Ammon's horn (tissue), 1 donor: ENCODE data around the gene CARS1.
A peak's percentile ranks its signal among the peaks of the same experiment; 100 is the strongest.

ENCODE experiments used
- DNase-seq: peaks from one replicate; pipeline ENCODE4 v3.0.0-alpha.2; 2016; ENCODE audit warnings: low spot score

CARS1 gene

DNA sequence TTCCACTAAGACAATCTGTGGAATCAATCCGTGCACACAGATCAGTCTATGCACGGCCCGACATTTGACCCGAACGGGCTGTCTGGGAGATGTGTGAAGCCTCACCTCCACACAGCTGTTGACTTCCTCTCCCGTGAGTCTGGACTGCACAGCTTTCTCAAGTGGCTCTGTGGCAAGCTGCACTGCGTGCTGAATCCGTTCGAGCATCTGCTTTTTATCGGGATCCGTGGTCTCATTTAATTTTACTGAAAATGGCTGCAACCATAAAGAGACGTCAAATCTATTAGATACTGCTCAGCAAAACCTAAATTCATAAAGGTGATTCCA lies 19.3 kb downstream of the CARS1 start:
- DNase-seq, result no peak

DNA sequence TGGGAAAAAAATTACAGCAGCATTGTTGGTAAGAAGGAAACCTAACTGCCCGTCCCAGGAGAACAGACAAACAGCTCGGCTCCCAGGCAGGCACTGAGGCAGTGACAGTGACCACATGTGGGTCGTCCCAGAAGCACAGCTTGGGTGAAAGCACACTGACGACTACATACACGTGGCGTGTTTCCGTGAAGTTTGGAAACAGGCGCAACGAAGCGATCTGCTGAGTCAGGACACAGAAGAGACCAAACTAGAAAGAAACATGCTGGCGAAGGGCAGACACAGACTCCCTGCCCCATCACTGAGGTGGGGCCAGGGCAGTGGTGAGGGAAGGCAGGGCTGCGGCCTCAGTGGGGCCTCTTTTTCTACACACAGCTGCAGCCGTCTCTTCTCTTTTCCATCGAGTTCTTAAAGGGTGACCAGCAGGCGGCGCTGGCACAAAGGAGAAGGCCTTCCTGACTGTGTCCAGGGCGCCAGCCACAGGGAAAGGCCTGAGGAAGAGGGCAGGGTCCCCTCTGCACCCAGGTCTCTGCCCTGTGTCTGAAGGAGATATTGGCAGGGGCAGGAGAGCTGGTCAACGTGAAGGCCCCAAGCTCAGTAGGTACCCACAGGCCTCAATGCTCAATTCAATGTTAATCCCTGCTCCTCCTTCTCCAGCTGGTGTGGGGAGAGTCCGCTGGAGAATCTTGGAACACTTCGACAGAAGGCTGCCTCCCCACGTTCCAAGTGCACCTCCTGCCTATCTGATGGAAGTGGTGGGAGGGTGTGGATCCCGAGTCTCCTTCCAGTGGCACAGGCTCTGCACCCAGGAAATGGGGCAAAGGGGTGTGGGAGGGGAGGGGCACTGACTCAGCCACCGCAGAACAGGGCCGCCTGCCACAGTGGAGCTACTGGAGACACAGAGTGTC lies 19.9 kb downstream of the CARS1 start:
- peak; percentile 91 for DNase-seq

DNA sequence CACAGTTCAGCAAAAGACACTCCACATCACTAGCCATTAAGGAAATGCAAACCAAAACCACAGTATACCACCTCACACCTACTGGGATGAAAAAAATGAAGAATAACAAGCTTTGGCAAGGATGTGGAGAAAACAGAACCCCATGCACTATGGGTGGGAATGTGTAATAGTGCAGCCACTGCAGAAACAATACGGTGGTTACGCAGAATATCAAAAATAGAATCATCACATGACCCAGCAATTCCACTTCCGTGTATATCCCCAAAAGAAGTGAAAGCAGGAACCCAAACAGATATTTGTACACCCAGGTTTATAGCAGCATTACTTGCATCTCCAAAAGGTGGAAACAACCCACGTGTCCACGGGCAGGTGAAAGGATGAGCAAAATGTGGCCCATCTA lies 20.8 kb downstream of the CARS1 start:
- peak; percentile 42 for DNase-seq

DNA sequence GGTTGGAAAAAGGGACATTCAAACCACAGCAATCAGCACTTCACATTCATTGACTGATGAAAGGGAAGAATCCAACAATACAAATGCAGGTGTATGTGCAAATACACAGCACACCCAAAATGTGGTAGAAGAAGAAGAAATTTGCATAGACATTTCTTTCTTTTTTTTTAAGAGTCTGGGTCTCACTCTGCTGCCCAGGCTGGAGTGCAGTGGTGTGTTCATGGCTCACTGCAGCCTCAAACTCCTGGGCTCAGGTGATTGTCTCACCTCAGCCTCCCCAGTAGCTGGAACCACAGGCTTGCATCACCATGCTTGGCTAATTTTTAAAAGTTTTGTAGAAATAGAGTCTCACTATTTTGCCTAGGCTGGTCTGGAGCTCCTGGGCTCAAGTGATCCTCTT lies 21.9 kb downstream of the CARS1 start:
- no peak for DNase-seq

DNA sequence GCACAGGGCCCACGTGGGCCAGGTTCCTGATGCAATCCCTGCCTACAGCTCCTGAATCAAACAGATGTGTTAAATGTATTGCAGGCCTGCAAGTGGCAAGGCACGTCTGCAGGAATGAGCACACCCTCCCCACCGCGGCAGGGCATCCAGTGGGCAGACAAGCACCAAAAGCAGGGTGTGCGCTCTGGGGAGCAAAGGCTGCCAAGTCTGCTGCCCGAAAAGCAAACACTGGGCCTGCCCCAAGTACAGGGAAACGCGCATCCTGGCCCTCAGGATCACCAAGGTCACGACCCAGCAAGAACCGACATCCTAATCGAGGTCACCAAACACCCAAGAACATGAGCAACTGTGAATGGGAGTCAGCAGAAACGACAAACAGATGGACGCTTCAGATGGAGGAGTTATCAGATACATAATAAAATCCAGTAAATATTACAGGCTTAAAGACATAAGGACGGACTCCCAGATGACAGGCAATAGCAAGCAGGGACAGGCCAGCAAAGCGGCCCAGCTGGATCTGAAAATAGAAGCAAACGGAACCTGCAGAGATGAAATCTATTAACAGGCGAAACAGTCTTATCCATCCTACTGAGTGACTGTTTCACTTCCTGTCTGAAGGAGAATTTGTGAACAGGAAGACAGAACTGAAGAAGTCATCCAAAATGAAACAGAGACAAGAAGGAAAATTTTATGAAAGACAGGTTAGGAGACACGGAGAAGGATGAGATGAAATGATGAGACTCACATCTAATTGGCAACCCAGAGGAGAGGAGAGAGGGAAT lies 26.7 kb downstream of the CARS1 start:
- peak; percentile 43 for DNase-seq

DNA sequence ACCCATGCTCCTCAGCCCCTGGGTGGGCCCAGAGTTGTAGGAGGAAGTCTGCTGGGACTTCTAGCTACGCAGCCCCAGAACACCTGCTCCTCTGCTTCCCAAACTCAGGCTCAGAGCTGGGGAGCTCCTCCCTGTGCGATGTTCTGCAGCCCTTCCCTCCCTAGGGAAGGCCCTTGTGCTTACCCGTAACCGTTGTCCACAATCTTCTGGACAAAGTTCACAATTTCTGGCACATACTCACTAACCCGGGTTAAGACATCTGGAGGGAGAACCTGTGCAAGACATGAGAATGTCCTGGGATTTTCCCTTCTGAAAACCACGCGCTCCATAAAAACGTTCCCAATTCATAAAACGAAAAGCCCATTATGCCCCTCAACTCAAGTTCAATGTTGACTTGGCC lies 28.4 kb downstream of the CARS1 start:
- DNase-seq, result no peak

DNA sequence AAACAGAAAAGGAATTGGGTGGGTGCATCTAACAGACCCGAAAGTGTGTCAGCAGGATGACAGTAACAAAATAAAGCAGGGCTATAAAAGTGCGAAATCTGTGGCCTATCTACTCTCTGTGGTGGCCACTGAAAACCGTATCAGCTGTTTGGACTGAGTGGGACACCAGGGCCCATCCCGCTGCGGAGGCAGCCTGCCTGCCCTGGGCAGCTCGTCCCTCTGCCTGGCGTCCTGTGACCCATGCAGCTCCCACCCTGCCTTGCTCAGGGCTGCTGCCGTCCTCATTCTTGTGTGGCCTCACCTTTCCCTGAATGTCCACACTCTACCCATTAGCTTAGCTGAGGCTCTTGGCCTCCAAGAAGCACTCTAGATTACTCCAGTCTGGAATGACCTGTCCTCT lies 30.4 kb downstream of the CARS1 start:
- no peak for DNase-seq

DNA sequence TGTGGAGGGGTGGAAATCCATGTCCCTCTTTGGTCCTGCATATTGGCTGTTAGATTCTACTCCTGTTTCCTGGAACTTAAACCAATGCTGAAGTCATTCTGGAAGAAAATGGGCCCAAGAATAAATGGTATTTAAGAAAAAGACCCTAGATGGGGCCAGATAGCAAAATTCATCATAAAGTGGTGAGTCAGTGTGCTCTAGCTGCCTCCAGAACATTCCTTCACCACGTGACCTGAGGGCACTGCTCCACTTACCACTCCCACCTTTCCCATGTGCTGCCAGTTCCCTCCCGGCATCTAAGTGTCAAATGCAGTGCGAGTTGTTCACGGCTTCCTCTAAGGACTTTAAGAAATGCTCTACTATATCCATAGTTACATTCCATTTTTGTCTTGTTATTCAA lies 34.2 kb downstream of the CARS1 start:
- no peak for DNase-seq

DNA sequence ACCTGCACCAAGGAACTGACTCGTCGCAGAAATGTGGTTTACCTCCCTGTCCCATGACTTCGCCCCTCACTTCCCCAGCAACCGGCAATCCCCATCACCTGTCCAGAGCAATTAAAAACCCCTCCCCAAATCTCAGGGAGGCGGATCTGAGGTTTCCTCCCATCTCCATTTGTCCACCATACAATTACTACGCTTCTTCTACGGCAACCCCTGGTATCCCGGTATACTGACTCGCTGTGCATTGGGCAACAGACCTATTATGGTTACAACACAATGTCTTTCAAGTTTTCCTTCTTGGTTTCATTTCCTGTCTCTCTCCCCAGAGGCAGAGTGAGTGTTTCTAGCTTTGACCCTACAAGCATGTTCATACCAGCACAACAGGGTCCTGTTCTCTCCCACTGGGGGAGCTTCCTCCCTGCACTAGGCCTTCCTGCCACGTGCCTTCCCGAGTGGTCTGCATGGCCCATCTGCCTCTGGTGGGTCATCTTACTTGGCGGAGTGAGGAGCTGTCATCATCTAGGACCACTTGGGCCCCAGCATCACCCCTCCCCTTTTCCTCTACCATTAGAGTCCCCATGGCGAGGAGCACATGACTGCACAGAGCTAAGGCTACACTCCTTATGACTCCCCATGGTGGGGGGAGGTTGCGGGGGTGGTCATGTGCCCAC lies 34.8 kb downstream of the CARS1 start:
- DNase-seq, result peak; percentile 64

DNA sequence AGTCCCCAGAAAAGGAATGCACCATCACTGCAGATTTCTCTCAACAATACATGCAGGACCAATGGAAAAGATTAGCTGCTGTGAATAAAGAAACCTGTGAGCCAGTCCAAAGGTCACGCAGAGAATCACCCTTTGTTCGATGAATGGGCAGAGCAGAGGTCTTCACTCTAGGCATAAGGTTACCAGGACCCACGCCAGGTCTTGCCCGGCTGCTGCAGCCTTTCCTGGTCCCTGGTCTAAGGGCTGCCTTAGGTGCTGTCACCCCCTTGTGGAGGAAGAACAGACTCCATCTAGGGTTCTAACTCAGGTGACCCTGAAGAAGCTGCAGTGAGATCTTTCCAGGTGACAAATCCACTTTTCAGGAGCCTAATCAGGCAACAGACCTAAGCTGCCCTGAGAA lies 36.1 kb downstream of the CARS1 start:
- DNase-seq, result peak; percentile 68

DNA sequence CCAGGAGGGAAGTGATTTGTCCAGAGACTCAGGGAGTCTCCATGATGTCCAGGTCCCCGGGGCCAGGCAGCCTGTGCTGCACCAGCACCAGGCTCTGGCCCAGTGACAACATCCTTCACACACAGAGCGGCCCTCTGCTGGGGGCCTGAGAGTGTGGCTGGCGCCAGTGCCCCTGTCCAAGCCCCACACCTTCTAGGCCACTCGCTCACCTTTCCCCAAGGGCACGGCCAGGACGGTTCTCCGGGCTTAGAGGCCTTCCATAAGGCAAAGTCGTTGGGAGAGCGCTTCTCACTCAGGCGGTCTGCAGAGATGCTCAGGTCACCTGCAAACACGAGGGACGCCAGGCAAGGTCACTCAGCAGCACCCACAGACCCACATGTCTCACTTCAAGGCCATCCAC lies 37.2 kb downstream of the CARS1 start:
- no peak for DNase-seq

DNA sequence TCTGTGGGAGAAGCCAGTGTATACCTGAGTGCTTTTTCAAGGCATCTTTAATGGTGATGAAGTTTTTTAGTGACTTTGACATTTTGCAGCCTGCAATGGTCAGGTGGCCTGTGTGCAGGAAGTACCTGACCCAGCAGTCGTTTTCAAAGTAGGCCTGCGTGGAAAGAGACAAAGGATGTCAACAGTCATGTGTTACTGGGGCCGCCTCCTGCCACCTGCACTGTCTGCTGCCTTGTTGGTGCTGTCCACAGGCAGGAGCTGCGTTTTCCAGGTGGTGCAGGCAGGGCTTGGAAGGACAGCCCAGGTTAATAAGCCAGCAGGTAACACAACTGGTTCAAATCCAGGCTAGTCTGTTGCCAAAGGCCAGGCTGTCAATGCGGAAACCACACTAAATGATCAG lies 38.6 kb downstream of the CARS1 start:
- no peak for DNase-seq

DNA sequence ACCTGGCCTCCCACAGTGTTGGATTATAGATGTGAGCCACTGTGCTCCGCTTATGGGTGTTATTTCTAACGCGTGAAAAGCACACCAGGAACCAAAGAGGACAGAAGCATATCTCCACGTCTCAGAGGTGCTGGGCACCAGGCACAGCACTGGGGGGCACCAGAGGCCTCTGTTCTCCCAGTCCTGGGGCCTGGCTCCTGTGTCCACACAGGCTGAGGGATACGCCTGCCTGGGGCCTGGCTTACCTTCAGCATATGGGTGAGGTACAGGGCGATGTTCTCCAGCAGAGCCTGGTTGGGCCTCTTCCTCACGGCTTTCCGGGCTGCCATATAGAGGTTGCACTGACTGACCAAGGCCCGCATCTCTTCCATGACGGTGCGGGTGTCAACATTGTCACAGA lies 40.4 kb downstream of the CARS1 start:
- DNase-seq, result no peak

DNA sequence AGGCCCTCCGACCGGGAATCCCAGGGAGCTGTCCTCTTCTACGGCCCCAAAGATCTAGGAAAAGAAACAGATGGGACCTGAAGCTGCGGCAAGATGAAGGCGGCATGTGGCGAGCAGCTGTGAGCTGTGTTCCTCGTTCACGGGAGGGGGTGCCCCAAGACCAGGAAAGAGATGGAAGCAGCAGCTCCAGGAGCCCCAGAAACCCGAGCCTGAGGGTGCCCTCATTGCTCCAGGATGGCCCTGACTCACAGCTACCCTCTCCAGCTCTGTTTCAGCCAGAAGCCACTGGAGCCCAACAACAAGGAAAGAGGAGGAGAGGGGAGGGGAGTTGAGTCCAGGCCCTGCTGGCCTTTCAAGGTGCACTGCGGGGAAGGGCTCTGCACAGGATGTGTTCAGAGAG lies 41.4 kb downstream of the CARS1 start:
- DNase-seq, result no peak

DNA sequence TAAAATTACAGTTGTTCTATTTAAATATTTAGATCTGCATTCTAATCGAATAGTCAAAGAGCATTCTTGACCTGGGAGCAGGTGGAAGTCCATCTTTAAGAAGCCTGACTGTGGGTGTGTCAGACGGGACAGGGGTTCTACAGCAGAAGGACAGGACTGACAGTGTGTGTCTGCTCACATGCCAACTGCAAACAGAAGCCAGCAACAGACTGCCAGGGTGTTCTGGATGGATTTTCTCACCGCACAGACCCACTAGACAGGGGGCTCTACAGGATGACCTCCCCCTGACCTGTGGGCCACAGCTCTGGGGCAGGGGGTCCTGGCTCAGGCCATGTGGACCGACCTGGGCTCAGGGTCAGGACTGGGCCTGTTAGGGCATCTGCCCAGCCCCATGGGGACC lies 42.3 kb downstream of the CARS1 start:
- DNase-seq, result no peak

DNA sequence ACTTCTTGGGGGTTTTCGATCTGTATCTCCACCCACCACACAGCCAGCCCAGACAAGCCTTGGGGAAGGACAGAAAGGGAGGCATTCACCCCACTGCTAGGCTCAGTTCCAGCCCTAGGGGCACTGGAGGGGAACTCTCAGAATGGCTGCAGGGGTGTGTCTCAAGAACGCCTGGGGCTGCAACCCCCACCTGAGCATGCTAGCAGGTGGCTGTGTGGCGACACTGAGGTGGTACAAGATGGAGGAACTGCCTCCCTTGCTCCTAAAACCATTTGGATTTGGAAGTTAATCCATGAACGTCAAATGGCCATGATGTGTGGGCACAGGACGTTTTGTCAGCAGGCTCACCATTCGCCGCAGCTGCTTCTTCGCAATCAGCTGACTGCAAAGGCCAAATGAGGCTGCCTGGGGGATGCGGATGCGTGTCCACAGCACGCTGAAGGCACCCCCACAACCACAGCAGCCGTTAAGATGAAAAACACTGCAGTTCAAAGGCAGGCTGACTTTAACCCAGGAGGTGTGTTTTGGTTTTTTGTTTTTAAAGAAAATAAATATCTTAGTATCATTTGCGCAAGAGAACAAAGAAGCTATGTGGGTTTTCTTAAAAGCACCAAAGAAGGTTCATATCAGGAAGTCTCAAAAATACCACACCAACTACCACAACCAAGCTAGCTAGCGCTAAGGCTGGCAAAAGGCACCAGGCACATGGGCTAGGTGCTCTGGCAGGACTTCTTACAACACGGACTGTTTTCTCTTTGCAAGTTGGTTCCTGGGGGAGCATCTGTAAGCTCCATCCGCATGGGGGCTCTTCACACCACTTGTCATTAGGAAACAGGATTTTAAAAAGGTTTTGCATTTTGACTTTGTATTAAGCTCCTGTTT lies 42.9 kb downstream of the CARS1 start:
- DNase-seq, result no peak

DNA sequence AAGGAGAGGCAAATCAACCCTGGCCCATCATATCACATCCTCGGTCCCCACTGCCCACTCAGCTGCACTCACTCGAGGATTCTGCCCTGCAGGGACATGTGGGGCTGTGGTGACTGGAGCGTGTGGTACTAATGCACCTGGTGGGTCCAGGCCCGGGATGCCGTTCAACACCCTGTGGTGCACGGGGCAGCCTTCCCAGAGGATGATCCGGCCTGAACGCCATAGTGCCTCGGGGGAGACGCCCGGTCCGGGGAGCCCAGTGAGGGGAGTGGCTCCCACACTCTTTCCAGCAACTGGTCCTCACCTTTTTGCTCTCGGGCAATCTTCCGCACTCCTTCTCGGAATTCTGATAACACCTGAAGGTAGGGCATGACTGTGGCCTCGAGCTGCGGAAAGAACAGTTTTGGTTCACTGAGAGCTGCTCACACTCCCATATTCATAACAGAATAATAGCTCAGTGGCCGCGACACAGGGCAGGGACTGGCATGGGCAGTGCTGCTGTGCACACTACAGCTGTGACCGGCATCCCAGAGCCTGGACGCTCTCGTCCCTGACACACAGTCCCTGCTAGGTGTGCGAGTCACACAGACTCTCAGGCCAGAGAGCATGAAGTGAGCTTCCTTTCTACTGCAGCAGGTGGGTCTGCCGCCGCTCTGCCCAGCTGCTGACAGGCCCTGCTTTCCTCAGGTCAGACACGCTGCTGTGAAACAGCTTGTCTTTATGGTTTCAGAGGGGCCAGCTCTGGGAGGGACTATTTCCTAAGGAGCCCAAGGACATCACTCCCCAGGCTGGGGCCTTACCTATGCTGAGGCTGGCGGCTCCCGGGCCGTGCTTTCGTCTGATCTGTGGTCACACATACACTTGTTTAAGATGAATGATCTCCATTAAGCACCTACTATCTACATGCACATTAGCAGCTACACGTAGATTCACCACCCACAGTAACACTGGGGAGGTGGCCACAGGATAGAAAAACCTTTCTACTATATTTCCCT lies 45.0 kb downstream of the CARS1 start:
- no peak for DNase-seq

DNA sequence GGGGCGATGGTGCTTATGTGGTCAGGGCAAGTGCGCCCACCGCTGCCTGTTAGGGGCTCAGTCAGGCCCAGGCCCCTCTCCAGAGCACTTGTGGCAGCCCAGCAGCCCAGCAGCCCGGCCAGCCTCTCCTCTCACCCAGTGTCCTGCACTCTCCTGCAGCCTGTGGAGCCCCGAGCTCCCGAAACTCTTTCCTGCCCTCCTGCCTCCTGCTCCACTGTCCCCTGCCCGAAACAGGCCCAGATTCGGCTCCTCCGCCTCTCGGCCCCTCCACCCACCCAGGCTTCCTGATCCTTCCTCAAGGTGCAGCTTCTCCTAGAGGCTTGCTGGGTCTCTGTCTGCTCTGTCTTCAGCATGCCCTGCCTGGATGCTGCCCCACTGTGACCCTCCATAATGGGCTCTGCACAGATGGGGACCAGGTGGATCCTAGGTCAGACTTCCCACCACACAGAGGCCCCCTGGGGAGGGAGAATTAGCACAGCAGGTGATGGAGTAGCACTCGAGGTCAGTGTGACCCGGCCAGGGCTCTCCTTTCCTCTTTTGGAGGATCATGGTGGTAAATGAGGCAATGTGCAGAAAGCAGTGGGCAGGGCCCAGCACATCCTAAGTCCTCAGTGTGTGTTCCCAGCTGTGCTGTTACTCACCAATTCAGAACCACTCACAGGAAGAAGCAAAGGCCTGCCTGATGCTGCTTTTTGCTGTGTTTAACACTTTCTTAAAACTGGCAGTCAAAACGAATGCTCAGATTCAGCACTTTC lies 46.5 kb downstream of the CARS1 start:
- DNase-seq, result no peak

DNA sequence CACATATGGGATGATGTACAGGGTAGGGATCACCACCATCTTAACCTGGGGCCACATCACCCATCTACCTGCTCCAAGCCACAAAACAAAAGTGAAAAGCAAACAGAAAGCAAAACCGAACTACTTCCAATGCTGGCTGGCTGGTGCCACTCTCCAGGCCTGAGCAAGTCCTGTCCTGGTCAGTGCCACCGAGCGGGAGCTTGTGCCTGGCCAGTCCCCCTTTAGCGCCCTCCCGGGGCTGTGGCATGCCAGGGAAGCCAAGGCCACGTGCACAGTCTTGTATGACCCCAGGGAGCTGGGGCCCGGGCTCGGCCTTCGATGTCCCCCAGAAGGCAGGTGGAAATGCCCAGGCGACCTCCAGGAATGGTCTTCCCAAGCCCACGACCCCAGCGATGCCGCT lies 47.2 kb downstream of the CARS1 start:
- no peak for DNase-seq

DNA sequence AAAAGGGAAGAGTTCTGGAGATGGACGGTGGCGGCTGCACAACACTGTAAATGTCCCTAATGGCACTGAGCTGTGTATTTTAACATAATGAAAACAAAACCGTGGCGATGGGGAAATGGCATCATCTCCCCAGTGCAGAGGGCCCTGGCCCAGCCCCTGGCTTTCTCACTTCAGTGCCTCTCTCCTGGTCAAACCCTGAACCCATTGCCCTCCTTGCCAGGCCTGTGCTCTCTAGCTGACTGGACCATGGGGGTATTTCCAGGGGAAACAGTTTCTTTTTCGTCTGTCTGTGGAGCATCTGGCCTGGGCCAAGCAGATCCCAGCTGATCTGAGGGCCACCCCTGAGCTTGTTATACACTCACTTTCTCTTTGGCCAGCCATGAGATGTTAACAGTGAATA lies 47.7 kb downstream of the CARS1 start:
- no peak for DNase-seq
